ENCODE data around the gene NRXN3.
"Not testable (repeated sequence)": the region's sequence is repeated elsewhere in the genome, so short reads cannot be mapped to it uniquely, and the experiment has no call there.

Gene NRXN3

GRCh38 chr14:79735121-79735520 lies 1564.9 kb downstream of the NRXN3 start:
- no peak for DNase-seq (ENCODE audit: low spot score)

- no peak for DNase-seq (ENCODE audit: low spot score)
These were observed 1570.0 kb downstream of the NRXN3 start for GRCh38 chr14:79740066-79740601.

- no peak for DNase-seq (ENCODE audit: low spot score)
These were observed 1572.0 kb downstream of the NRXN3 start for GRCh38 chr14:79742142-79742541.

- DNase-seq (ENCODE audit: low spot score): no peak
These were observed 1574.9 kb downstream of the NRXN3 start for GRCh38 chr14:79745046-79745445.

- DNase-seq (ENCODE audit: low spot score): no peak
These were observed 1578.9 kb downstream of the NRXN3 start for GRCh38 chr14:79749065-79749464.

- no peak for DNase-seq (ENCODE audit: low spot score)
These were observed 1588.8 kb downstream of the NRXN3 start for GRCh38 chr14:79758985-79759384.

- peak; percentile 8 for DNase-seq (ENCODE audit: low spot score)
These were observed 1594.2 kb downstream of the NRXN3 start for GRCh38 chr14:79764323-79764722.

GRCh38 chr14:79766511-79766910 lies 1596.3 kb downstream of the NRXN3 start:
- no peak for DNase-seq (ENCODE audit: low spot score)

- DNase-seq (ENCODE audit: low spot score): no peak
These were observed 1597.1 kb downstream of the NRXN3 start for GRCh38 chr14:79767251-79767650.

- not testable (repeated sequence) for DNase-seq (ENCODE audit: low spot score)
These were observed 1597.5 kb downstream of the NRXN3 start for GRCh38 chr14:79767721-79768120.

GRCh38 chr14:79781882-79782281 lies 1611.7 kb downstream of the NRXN3 start:
- no peak for DNase-seq (ENCODE audit: low spot score)

GRCh38 chr14:79783041-79783440 lies 1612.9 kb downstream of the NRXN3 start:
- DNase-seq (ENCODE audit: low spot score): no peak

GRCh38 chr14:79786522-79786921 lies 1616.3 kb downstream of the NRXN3 start:
- no peak for DNase-seq (ENCODE audit: low spot score)

GRCh38 chr14:79788346-79788745 lies 1618.2 kb downstream of the NRXN3 start:
- DNase-seq (ENCODE audit: low spot score): no peak

- no peak for DNase-seq (ENCODE audit: low spot score)
These were observed 1621.0 kb downstream of the NRXN3 start for GRCh38 chr14:79791055-79791732.

GRCh38 chr14:79802093-79802492 lies 1631.9 kb downstream of the NRXN3 start:
- no peak for DNase-seq (ENCODE audit: low spot score)

- DNase-seq (ENCODE audit: low spot score): no peak
These were observed 1635.5 kb downstream of the NRXN3 start for GRCh38 chr14:79805636-79806035.

- peak; percentile 5 for DNase-seq (ENCODE audit: low spot score)
These were observed 1639.9 kb downstream of the NRXN3 start for GRCh38 chr14:79809849-79810612.

- no peak for DNase-seq (ENCODE audit: low spot score)
These were observed 1650.8 kb downstream of the NRXN3 start for GRCh38 chr14:79820866-79821535.

- no peak for DNase-seq (ENCODE audit: low spot score)
These were observed 1651.9 kb downstream of the NRXN3 start for GRCh38 chr14:79822034-79822433.

- DNase-seq (ENCODE audit: low spot score): peak; percentile 9
These were observed 1654.9 kb downstream of the NRXN3 start for GRCh38 chr14:79825046-79825521.

- no peak for DNase-seq (ENCODE audit: low spot score)
These were observed 1656.2 kb downstream of the NRXN3 start for GRCh38 chr14:79826362-79826761.
